NB4 (cell line): ENCODE data around the gene WNT7A.

Experiments used
- CTCF ChIP-seq: IDR thresholded peaks from one replicate; pipeline ENCODE4 v1.5.1; 2012; ENCODE audit warnings: low read depth, low read length
- POLR2A ChIP-seq: IDR thresholded peaks from 2 replicates; pipeline ENCODE4 v1.6.1; 2011; ENCODE audit warnings: mild to moderate bottlenecking; ENCODE audit not compliant: insufficient read length; ENCODE audit errors: extremely low read depth

DNA sequence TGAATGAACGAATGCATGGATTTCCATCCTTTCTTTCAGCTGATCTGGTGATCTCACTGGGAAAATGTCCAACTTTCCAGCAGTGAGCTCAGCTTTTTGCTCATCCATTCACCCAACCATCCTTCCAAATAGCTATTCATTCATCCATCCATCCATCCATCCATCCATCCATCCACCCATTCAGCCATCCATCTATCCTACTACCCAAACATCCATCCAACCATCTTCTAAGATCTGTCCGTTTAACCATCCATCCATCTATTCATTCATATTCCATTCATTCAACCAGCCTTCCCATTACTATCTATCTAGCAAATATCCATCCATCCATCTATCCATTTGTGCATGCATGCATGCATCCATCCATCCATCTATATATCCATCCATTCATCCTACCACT is 39.4 kb downstream of the WNT7A start:
- TF ChIP-seq CTCF (no peak), POLR2A (no peak)
